ENCODE data around the gene HMGB3.

HMGB3 gene

DNA sequence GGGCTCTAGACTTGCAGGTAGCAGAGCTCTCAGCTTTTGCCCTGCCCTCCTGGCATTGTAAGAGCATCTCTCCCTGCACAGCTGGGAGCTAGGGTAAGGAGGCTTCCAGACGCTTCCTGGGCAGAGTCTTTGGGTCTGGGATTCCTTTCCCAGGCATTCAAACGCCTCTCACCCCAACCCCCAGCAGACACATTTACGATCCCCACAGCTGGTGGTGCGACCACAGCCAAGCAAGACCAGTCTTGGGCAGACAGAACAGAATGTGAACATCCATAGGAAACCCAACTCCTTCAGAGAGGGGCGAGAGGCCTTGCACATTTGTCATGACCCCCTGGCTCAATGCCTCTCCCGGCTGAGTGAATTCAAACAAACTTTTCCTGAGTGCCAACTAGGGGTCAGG lies 46.6 kb upstream of the HMGB3 start:
- H3K36me3 ChIP-seq (ENCODE audit: insufficient read depth), result no peaks in the 10 kb centered on the region
- no peak overlapping the region for H3K4me3 ChIP-seq (IDR thresholded peaks at IDR 0.05; ENCODE audit: insufficient read depth, low read depth, low read length)
- H4K20me1 ChIP-seq (ENCODE audit: insufficient read depth), result no peaks in the 10 kb centered on the region
- no peaks in the 10 kb centered on the region for H3K27me3 ChIP-seq (ENCODE audit: insufficient read depth, low read depth)
- TF ChIP-seq CTCF (conservative IDR thresholded peaks at IDR 0.05; ENCODE audit: low read depth, low read length), result no peak
- no peak overlapping the region for H3K4me2 ChIP-seq
- H3K27ac ChIP-seq, result no peak overlapping the region
- no peaks in the 10 kb centered on the region for H3K4me1 ChIP-seq (ENCODE audit: low read depth, poor library complexity, severe bottlenecking)
- H3K9ac ChIP-seq, result no peak overlapping the region
- no peaks in the 10 kb centered on the region for H3K79me2 ChIP-seq (ENCODE audit: insufficient read depth, low read depth)
- H2AFZ ChIP-seq (ENCODE audit: low read depth), result no peak overlapping the region

GRCh38 chrX:150940844-150941495 lies 42.2 kb upstream of the HMGB3 start:
- no peaks in the 10 kb centered on the region for H3K36me3 ChIP-seq (ENCODE audit: insufficient read depth)
- H3K4me2 ChIP-seq, result no peak overlapping the region
- no peak overlapping the region for H2AFZ ChIP-seq (ENCODE audit: low read depth)
- no peak for TF ChIP-seq CTCF (conservative IDR thresholded peaks at IDR 0.05; ENCODE audit: low read depth, low read length)
- H3K4me3 ChIP-seq (IDR thresholded peaks at IDR 0.05; ENCODE audit: insufficient read depth, low read depth, low read length), result no peak overlapping the region
- H3K79me2 ChIP-seq (ENCODE audit: insufficient read depth, low read depth), result no peaks in the 10 kb centered on the region
- no peaks in the 10 kb centered on the region for H3K27me3 ChIP-seq (ENCODE audit: insufficient read depth, low read depth)
- no peak overlapping the region for H3K9ac ChIP-seq
- H4K20me1 ChIP-seq (ENCODE audit: insufficient read depth), result no peaks in the 10 kb centered on the region
- H3K27ac ChIP-seq, result no peak overlapping the region
- no peaks in the 10 kb centered on the region for H3K4me1 ChIP-seq (ENCODE audit: low read depth, poor library complexity, severe bottlenecking)

DNA sequence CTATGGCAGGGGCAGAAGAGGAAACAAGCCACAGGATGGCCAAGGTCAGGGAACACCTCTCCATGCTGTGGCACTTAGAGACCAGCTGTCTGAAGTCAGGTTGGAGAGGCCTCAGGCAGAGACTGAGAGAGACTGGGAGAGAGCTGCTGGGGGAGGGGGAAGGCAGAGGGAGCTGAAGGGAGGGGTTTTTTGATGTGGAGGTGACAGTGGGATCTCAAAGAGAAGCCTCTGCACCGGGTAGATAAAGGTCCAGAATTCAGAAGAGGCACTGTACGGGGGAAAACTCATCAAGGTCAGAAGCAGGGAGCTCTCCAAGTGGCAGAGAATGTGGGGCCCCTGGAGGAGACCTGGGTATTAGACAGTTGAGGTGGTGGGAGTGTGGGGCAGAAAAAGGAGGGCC lies 41.6 kb upstream of the HMGB3 start:
- H4K20me1 ChIP-seq (ENCODE audit: insufficient read depth), result no peaks in the 10 kb centered on the region
- no peak overlapping the region for H3K9ac ChIP-seq
- H3K4me2 ChIP-seq, result no peak overlapping the region
- H3K27ac ChIP-seq, result no peak overlapping the region
- no peaks in the 10 kb centered on the region for H3K27me3 ChIP-seq (ENCODE audit: insufficient read depth, low read depth)
- no peak overlapping the region for H3K4me3 ChIP-seq (IDR thresholded peaks at IDR 0.05; ENCODE audit: insufficient read depth, low read depth, low read length)
- TF ChIP-seq CTCF (conservative IDR thresholded peaks at IDR 0.05; ENCODE audit: low read depth, low read length), result no peak
- no peaks in the 10 kb centered on the region for H3K79me2 ChIP-seq (ENCODE audit: insufficient read depth, low read depth)
- H2AFZ ChIP-seq (ENCODE audit: low read depth), result no peak overlapping the region
- H3K4me1 ChIP-seq (ENCODE audit: low read depth, poor library complexity, severe bottlenecking), result no peaks in the 10 kb centered on the region
- H3K36me3 ChIP-seq (ENCODE audit: insufficient read depth), result no peaks in the 10 kb centered on the region

DNA sequence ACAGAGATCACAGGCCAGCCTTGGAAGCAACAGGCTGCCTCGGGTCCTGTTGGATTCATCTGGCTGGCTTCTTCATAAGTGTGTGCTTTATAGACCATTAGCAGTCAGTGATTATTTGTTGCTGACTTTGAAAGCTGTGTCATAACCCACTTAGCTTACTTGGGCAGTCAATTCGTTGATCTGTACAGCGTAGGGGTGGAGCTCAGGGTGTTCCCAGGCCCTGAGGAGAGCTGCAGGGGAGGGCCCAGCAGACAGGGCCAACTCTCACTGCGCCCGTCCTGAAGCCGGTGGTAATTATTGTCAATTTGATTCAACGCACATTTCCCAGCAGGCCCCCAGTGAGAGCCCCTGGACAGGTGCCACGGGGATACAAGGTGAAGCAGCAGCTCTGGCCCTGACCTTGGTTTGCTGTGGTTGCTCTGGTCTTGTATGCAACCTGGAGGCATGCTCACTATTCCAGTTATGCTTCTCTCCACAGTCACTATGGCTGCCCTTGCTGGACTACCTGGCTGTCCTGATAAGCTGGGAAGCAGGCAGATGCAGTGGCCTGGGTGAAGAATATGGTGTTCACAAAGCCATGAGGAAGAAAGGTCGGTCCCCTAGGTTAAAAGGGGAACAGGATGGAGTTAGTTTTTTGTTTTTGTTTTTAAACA lies 40.1 kb upstream of the HMGB3 start:
- no peak overlapping the region for H3K4me2 ChIP-seq
- no peaks in the 10 kb centered on the region for H3K4me1 ChIP-seq (ENCODE audit: low read depth, poor library complexity, severe bottlenecking)
- H3K36me3 ChIP-seq (ENCODE audit: insufficient read depth), result no peaks in the 10 kb centered on the region
- H3K9ac ChIP-seq, result no peak overlapping the region
- H3K27me3 ChIP-seq (ENCODE audit: insufficient read depth, low read depth), result no peaks in the 10 kb centered on the region
- no peaks in the 10 kb centered on the region for H4K20me1 ChIP-seq (ENCODE audit: insufficient read depth)
- H3K79me2 ChIP-seq (ENCODE audit: insufficient read depth, low read depth), result no peaks in the 10 kb centered on the region
- no peak overlapping the region for H3K27ac ChIP-seq
- TF ChIP-seq CTCF (conservative IDR thresholded peaks at IDR 0.05; ENCODE audit: low read depth, low read length), result no peak
- H3K4me3 ChIP-seq (IDR thresholded peaks at IDR 0.05; ENCODE audit: insufficient read depth, low read depth, low read length), result no peak overlapping the region
- H2AFZ ChIP-seq (ENCODE audit: low read depth), result no peak overlapping the region

Data from KMS-11 (cell line).